Measurements from ENCODE around the gene DGCR8.

DNA sequence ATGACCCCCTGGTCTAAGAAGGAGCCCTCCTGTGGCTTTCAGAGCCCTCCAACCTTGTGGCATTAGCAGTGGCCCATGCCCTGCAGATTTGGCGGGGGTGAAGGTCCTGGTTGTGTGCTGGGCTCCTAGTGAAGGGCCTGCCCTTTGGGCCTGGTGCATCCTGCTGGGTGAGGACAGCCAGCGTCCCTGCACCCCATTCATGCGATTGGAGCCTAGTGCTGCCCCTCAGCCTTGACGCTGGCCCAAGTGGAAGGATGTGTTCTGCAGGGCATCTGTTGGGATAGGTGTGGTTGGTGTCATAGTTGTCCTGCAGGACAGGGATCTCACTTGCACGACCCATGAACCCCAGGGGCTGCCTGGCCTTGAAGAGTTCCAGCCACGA lies 28.1 kb upstream of the DGCR8 start:
- TF ChIP-seq EZH2phosphoT487 (IDR thresholded peaks at IDR 0.05; ENCODE audit: low read depth) = no peak
- TF ChIP-seq, protein P1, sequence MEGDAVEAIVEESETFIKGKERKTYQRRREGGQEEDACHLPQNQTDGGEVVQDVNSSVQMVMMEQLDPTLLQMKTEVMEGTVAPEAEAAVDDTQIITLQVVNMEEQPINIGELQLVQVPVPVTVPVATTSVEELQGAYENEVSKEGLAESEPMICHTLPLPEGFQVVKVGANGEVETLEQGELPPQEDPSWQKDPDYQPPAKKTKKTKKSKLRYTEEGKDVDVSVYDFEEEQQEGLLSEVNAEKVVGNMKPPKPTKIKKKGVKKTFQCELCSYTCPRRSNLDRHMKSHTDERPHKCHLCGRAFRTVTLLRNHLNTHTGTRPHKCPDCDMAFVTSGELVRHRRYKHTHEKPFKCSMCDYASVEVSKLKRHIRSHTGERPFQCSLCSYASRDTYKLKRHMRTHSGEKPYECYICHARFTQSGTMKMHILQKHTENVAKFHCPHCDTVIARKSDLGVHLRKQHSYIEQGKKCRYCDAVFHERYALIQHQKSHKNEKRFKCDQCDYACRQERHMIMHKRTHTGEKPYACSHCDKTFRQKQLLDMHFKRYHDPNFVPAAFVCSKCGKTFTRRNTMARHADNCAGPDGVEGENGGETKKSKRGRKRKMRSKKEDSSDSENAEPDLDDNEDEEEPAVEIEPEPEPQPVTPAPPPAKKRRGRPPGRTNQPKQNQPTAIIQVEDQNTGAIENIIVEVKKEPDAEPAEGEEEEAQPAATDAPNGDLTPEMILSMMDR (IDR thresholded peaks at IDR 0.05; ENCODE audit: low read depth, low read length) = no peak

Data from OCI-LY3 (cell line).